Measurements from ENCODE around the gene NACA. TPM values are rescaled to one million over a fixed set of nuclear protein-coding genes. Genes with fewer than 3 reads are reported as not detected.
"Not testable (repeated sequence)": the region's sequence is repeated elsewhere in the genome, so short reads cannot be mapped to it uniquely, and the experiment has no call there.

Gene NACA
- total RNA-seq, 1 experiment from 2014 or later: 1,420 TPM

- intact Hi-C loops (cut with micrococcal nuclease): no loop called here
- Histone ChIP-seq H3K27me3 (ENCODE audit: low read length) (no peaks in the 10 kb centered on the region), H3K9ac (ENCODE audit: low read length) (no peak overlapping the region), H3K4me1 (ENCODE audit: insufficient read depth, low read length) (no peaks in the 10 kb centered on the region), H3K4me3 (ENCODE audit: low read length) (no peak overlapping the region), H3K9me3 (ENCODE audit: low read length) (peaks cover 11% of the 10 kb centered on the region; the same call in 1 of the 2 replicates), H3K27ac (ENCODE audit: low read length) (no peak overlapping the region), H3K4me2 (ENCODE audit: low read length) (no peak overlapping the region), H2AFZ (ENCODE audit: low read length) (no peak overlapping the region), H3K9me2 (replicated peaks; ENCODE audit: low read length) (no peaks in the 10 kb centered on the region), H3K36me3 (ENCODE audit: low read depth, low read length) (no peaks in the 10 kb centered on the region), H3F3A (ENCODE audit: low read length, unreplicated experiment) (no peaks in the 10 kb centered on the region), H3K79me2 (ENCODE audit: low read length) (no peaks in the 10 kb centered on the region), H4K20me1 (ENCODE audit: low read length) (no peaks in the 10 kb centered on the region)
- CTCF ChIA-PET: no interaction called here
- BruUV-seq (replicated peaks): no TSS peak
- TF ChIP-seq CTCF (conservative IDR thresholded peaks at IDR 0.05; ENCODE audit: low read depth, low read length): no peak
- TF ChIP-seq EZH2phosphoT487 (IDR thresholded peaks at IDR 0.05; ENCODE audit: borderline replicate concordance, low read length): no peak
- no peak for TF ChIP-seq EZH2 (IDR thresholded peaks at IDR 0.05; ENCODE audit: low read length, unreplicated experiment)
- POLR2A ChIA-PET (ENCODE audit: unreplicated experiment): no interaction called here
- no peak for DNase-seq
- ATAC-seq: no peak
Observed at GRCh38 chr12:56760460-56760859, 35.4 kb upstream of the NACA start.

- no peaks in the 10 kb centered on the region for H4K20me1 ChIP-seq (ENCODE audit: low read length)
- no peaks in the 10 kb centered on the region for H3K9me2 ChIP-seq (replicated peaks; ENCODE audit: low read length)
- BruUV-seq (replicated peaks): no TSS peak
- ChIA-PET POLR2A (ENCODE audit: unreplicated experiment) (no interaction called here), CTCF (interaction anchor here (0.7 kb wide), 2 partner anchors 164 to 437 kb away, joined by 4 to 10 read pairs; no protein-coding TSS in a partner anchor)
- no peaks in the 10 kb centered on the region for H3F3A ChIP-seq (ENCODE audit: low read length, unreplicated experiment)
- intact Hi-C loops (cut with micrococcal nuclease): loop anchor here (5.0 kb wide), 1 partner anchor 248 kb away; the partner anchor contains the start of gene ZBTB39
- no peak overlapping the region for H2AFZ ChIP-seq (ENCODE audit: low read length)
- H3K9me3 ChIP-seq (ENCODE audit: low read length): peaks cover 11% of the 10 kb centered on the region; the same call in 1 of the 2 replicates
- no peak overlapping the region for H3K9ac ChIP-seq (ENCODE audit: low read length)
- ATAC-seq (no peak), DNase-seq (no peak)
- no peak overlapping the region for H3K4me3 ChIP-seq (ENCODE audit: low read length)
- H3K4me2 ChIP-seq (ENCODE audit: low read length): no peak overlapping the region
- no peaks in the 10 kb centered on the region for H3K4me1 ChIP-seq (ENCODE audit: insufficient read depth, low read length)
- TF ChIP-seq CTCF (conservative IDR thresholded peaks at IDR 0.05; ENCODE audit: low read depth, low read length): no peak
- H3K79me2 ChIP-seq (ENCODE audit: low read length): no peaks in the 10 kb centered on the region
- no peaks in the 10 kb centered on the region for H3K36me3 ChIP-seq (ENCODE audit: low read depth, low read length)
- no peaks in the 10 kb centered on the region for H3K27me3 ChIP-seq (ENCODE audit: low read length)
- no peak overlapping the region for H3K27ac ChIP-seq (ENCODE audit: low read length)
Observed at GRCh38 chr12:56759263-56759908, 34.3 kb upstream of the NACA start.

- ATAC-seq (no peak), DNase-seq (no peak)
- Histone ChIP-seq H4K20me1 (ENCODE audit: low read length) (no peaks in the 10 kb centered on the region), H3F3A (ENCODE audit: low read length, unreplicated experiment) (no peaks in the 10 kb centered on the region), H3K9me3 (ENCODE audit: low read length) (peaks cover 11% of the 10 kb centered on the region; the same call in 1 of the 2 replicates), H3K4me1 (ENCODE audit: insufficient read depth, low read length) (no peaks in the 10 kb centered on the region), H3K4me2 (ENCODE audit: low read length) (no peak overlapping the region), H3K9me2 (replicated peaks; ENCODE audit: low read length) (no peaks in the 10 kb centered on the region), H3K27ac (ENCODE audit: low read length) (no peak overlapping the region), H2AFZ (ENCODE audit: low read length) (no peak overlapping the region), H3K36me3 (ENCODE audit: low read depth, low read length) (no peaks in the 10 kb centered on the region), H3K79me2 (ENCODE audit: low read length) (no peaks in the 10 kb centered on the region), H3K27me3 (ENCODE audit: low read length) (no peaks in the 10 kb centered on the region), H3K4me3 (ENCODE audit: low read length) (no peak overlapping the region), H3K9ac (ENCODE audit: low read length) (no peak overlapping the region)
- BruUV-seq (replicated peaks): no TSS peak
- TF ChIP-seq CTCF (conservative IDR thresholded peaks at IDR 0.05; ENCODE audit: low read depth, low read length): no peak
- no peak for TF ChIP-seq EZH2phosphoT487 (IDR thresholded peaks at IDR 0.05; ENCODE audit: borderline replicate concordance, low read length)
- no peak for TF ChIP-seq EZH2 (IDR thresholded peaks at IDR 0.05; ENCODE audit: low read length, unreplicated experiment)
- intact Hi-C loops (cut with micrococcal nuclease): loop anchor here (5.0 kb wide), 1 partner anchor 249 kb away; the partner anchor contains the start of gene ZBTB39
- ChIA-PET CTCF (no interaction called here), POLR2A (ENCODE audit: unreplicated experiment) (no interaction called here)
Observed at GRCh38 chr12:56758728-56759262, 33.7 kb upstream of the NACA start.

- H3K27ac ChIP-seq (ENCODE audit: low read length); DNase-seq; H3K4me1 ChIP-seq (ENCODE audit: insufficient read depth, low read length); H3K27me3 ChIP-seq (ENCODE audit: low read length); H3K36me3 ChIP-seq (ENCODE audit: low read depth, low read length); H3F3A ChIP-seq (ENCODE audit: low read length, unreplicated experiment); H4K20me1 ChIP-seq (ENCODE audit: low read length); H3K79me2 ChIP-seq (ENCODE audit: low read length); H3K9me2 ChIP-seq (replicated peaks; ENCODE audit: low read length); BruUV-seq (replicated peaks); H2AFZ ChIP-seq (ENCODE audit: low read length); ATAC-seq; H3K9ac ChIP-seq (ENCODE audit: low read length); POLR2A ChIA-PET (ENCODE audit: unreplicated experiment); H3K4me3 ChIP-seq (ENCODE audit: low read length); H3K4me2 ChIP-seq (ENCODE audit: low read length): not testable (repeated sequence)
- intact Hi-C loops (cut with micrococcal nuclease): loop anchor here (1.0 to 5.0 kb wide), 3 partner anchors 229 to 303 kb away; partner anchors contain the start of gene ZBTB39
- peaks cover 11% of the 10 kb centered on the region; the same call in 1 of the 2 replicates for H3K9me3 ChIP-seq (ENCODE audit: low read length)
- CTCF ChIA-PET: interaction anchor here (1.3 kb wide), 1 partner anchor 143 kb away, joined by 7 read pairs; no protein-coding TSS in a partner anchor
Observed at GRCh38 chr12:56757971-56758370, 32.9 kb upstream of the NACA start.

Measured in PC-3 (cell line).